Endothelial cell of umbilical vein (primary cell): ENCODE measurements around the gene TADA2B. TPM values are rescaled to one million over a fixed set of nuclear protein-coding genes. Genes with fewer than 3 reads are reported as not detected.

Experiments
- BruUV-seq: library from RNA; stranded (reverse); fragments of 400-500 nt; replicated peaks from 2 replicates; lab custom pipeline; 2021; lab: Mats Ljungman, UMichigan
- CTCF ChIA-PET: fragments of 300-600, 350-600 bp; sonication (Branson Sonifier 250); formaldehyde crosslinking; loops from one replicate; lab custom pipeline; 2021; ENCODE audit warnings: antibody characterized with exemption, inconsistent platforms; lab: Charles Lee
- POLR2A ChIA-PET: fragments of 300-600, 350-600 bp; sonication (Branson Sonifier 250); formaldehyde crosslinking; loops from one replicate; lab custom pipeline; 2021; ENCODE audit warnings: antibody characterized with exemption, inconsistent platforms; lab: Charles Lee
- DNase-seq: peaks from one replicate; pipeline ENCODE4 v3.0.0-alpha.2; 2011; ENCODE audit warnings: low read depth, low spot score
- FAIRE-seq: peaks from 2 replicates; lab custom pipeline; 2011; peaks lifted over from hg19 to GRCh38; lab: Jason Lieb, UNC
- H2AFZ ChIP-seq: 2 replicates; pipeline ENCODE4 v1.6.0; 2012; ENCODE audit warnings: low read depth, low read length, control low read depth, inconsistent platforms
- H3K27ac ChIP-seq: 2 replicates; pipeline ENCODE4 v1.5.1; 2011; ENCODE audit warnings: low read depth, mild to moderate bottlenecking, control low read depth, low read length, moderate library complexity; ENCODE audit not compliant: insufficient read depth
- H3K27me3 ChIP-seq, 2 experiments: 2 replicates each; pipeline versions ENCODE4 v1.6.0 to v1.6.1; 2011; ENCODE audit warnings: low read length in 2 of 2, mixed read lengths in 1 of 2; ENCODE audit not compliant: control insufficient read depth in 2 of 2, insufficient read depth in 2 of 2
- H3K36me3 ChIP-seq, 2 experiments: 2 replicates in 1 of 2; 3 replicates in 1 of 2; pipeline ENCODE4 v1.5.1; 2011; ENCODE audit warnings: low read length in 2 of 2, mild to moderate bottlenecking in 1 of 2, moderate library complexity in 1 of 2; ENCODE audit not compliant: control insufficient read depth in 2 of 2, insufficient read depth in 2 of 2; ENCODE audit errors: extremely low read depth in 1 of 2
- H3K4me1 ChIP-seq: 3 replicates; pipeline ENCODE4 v1.5.1; 2011; ENCODE audit warnings: mild to moderate bottlenecking, low read length; ENCODE audit not compliant: control insufficient read depth, insufficient read depth; ENCODE audit errors: extremely low read depth
- H3K4me2 ChIP-seq: 2 replicates; pipeline ENCODE4 v1.6.1; 2011; ENCODE audit warnings: low read length, control low read depth, mixed read lengths; ENCODE audit not compliant: insufficient read depth
- H3K4me3 ChIP-seq, 3 experiments: fragments of 200-600 bp in 1 of 3; sonication (generic), shearing (Covaris generic) in 1 of 3; replicated peaks in 1 of 3; 2 replicates each; pipeline ENCODE4 v1.5.1; 2011 to 2016; ENCODE audit warnings: control low read depth in 3 of 3, low read length in 3 of 3, mild to moderate bottlenecking in 2 of 3, inconsistent platforms in 1 of 3, low read depth in 1 of 3, moderate library complexity in 1 of 3; ENCODE audit not compliant: insufficient read depth in 1 of 3
- H3K79me2 ChIP-seq: 2 replicates; pipeline ENCODE4 v1.6.0; 2012; ENCODE audit warnings: low read length, inconsistent platforms; ENCODE audit not compliant: control insufficient read depth, insufficient read depth
- H3K9ac ChIP-seq: replicated peaks from 2 replicates; pipeline ENCODE3; 2011; ENCODE audit warnings: low read length, control low read depth; ENCODE audit not compliant: insufficient read depth; ENCODE audit errors: extremely low read depth
- H3K9me1 ChIP-seq: replicated peaks from 3 replicates; pipeline ENCODE4 v1.6.0; 2011; ENCODE audit warnings: mild to moderate bottlenecking, low read length; ENCODE audit not compliant: control insufficient read depth, insufficient read depth; ENCODE audit errors: extremely low read depth
- H3K9me3 ChIP-seq: replicated peaks from 2 replicates; pipeline ENCODE4 v1.5.1; 2012; ENCODE audit warnings: low read length, inconsistent platforms; ENCODE audit not compliant: control insufficient read depth, insufficient read depth
- H4K20me1 ChIP-seq: replicated peaks from 2 replicates; pipeline ENCODE3; 2011; ENCODE audit warnings: mild to moderate bottlenecking, low read length; ENCODE audit not compliant: control insufficient read depth, insufficient read depth; ENCODE audit errors: extremely low read depth
- EZH2 ChIP-seq: IDR thresholded peaks from 2 replicates; pipeline ENCODE4 v1.6.1; 2012; ENCODE audit warnings: borderline replicate concordance, low read depth, mild to moderate bottlenecking, moderate library complexity, low read length, inconsistent platforms; ENCODE audit not compliant: severe bottlenecking
- FOS ChIP-seq: IDR thresholded peaks from 2 replicates; pipeline ENCODE4 v1.6.1; 2011; ENCODE audit warnings: mild to moderate bottlenecking, low read length, moderate library complexity, borderline replicate concordance; ENCODE audit not compliant: insufficient read depth
- GATA2 ChIP-seq: IDR thresholded peaks from 2 replicates; pipeline ENCODE4 v1.7.0; 2011; ENCODE audit warnings: low read depth, mild to moderate bottlenecking, moderate library complexity, mixed read lengths, low read length; ENCODE audit not compliant: insufficient read length, insufficient read depth
- JUN ChIP-seq: IDR thresholded peaks from 2 replicates; pipeline ENCODE4 v1.6.1; 2011; ENCODE audit warnings: borderline replicate concordance, low read depth; ENCODE audit not compliant: insufficient read length, insufficient read depth
- MYC ChIP-seq: IDR thresholded peaks from one replicate; pipeline ENCODE4 v1.6.1; 2011; ENCODE audit warnings: mild to moderate bottlenecking, low read depth, low read length
- POLR2A ChIP-seq: IDR thresholded peaks from 2 replicates; pipeline ENCODE4 v1.6.1; 2012; ENCODE audit warnings: low read depth, mild to moderate bottlenecking, control low read depth, low read length
- POLR2AphosphoS5 ChIP-seq: IDR thresholded peaks from 2 replicates; pipeline ENCODE4 v1.6.1; 2012; ENCODE audit warnings: low read depth, mild to moderate bottlenecking, control low read depth, low read length, moderate library complexity; ENCODE audit not compliant: insufficient read depth
- dilution Hi-C: fragments of 300-500 bp; cut with MboI; formaldehyde crosslinking; loops from one replicate; pipeline ENCODE4 v1.15.0; 2019; ENCODE audit warnings: low sequenced_read_pairs; ENCODE audit not compliant: extremely low pct_ligation_motif_present
- intact Hi-C: fragments of 100-400 bp; cut with micrococcal nuclease; formaldehyde crosslinking; loops from one replicate; pipeline ENCODE4 v1.10.0; 2022
- polyA plus RNA-seq, 4 experiments: library from polyadenylated mRNA; depleted of rRNA in 3 of 4; stranded (reverse) in 3 of 4; unstranded in 1 of 4; fragments of >200 nt; gene quantifications; 2 replicates each; pipeline versions ENCODE4 v1.2.1 to v1.2.3, GENCODE V29; 2011 to 2012; ENCODE audit warnings: missing spikeins in 1 of 4
- total RNA-seq: library from RNA; stranded (reverse); gene quantifications from 2 replicates; pipeline ENCODE4 v1.2.3, GENCODE V29; 2021
- TF ChIP-seq, protein P1 (sequence below): IDR thresholded peaks from 2 replicates; pipeline ENCODE4 v1.6.1; 2011; ENCODE audit not compliant: insufficient read depth, insufficient read length
- TF ChIP-seq, protein P2 (sequence below), 2 donors: IDR thresholded peaks; 1 replicate in 1 of 2; 2 replicates in 1 of 2; pipeline ENCODE4 v1.5.1; 2011; ENCODE audit warnings: low read length in 2 of 2, mild to moderate bottlenecking in 2 of 2, moderate library complexity in 2 of 2, control low read depth in 1 of 2, inconsistent platforms in 1 of 2, low read depth in 1 of 2; ENCODE audit not compliant: insufficient read depth in 1 of 2; ENCODE audit errors: extremely low read depth in 1 of 2

The TADA2B gene
- total and polyA plus RNA-seq, 2 donors (not counting 3 experiments of a cell fraction or from before 2014, with no cell fraction given): 5.5 to 11.5 TPM

DNA sequence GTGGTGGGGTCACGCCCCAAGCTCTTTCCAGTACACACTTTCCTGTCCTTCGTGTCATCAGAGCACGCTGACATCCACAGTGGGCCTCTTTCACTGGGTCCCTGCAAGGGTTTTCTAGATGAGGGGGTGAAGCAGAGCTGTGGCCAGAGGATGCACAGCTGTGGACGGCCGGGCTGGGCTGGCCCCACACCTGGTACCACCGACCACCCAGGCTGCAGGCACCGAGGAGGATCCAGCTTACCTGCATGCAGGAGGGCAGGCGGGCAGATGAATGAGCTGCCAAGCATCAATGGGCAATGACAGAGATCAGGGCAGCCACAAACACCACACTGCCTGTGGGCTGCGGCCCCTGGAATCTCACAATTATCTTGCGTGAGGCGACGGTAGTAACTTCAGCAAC lies 34.2 kb downstream of the TADA2B start:
- dilution Hi-C loops (no loop called here), intact Hi-C loops (no loop called here)
- BruUV-seq: no TSS peak
- FAIRE-seq (no peak), DNase-seq (no peak)
- Histone ChIP-seq H3K4me3 (no peak overlapping the region), H3K79me2 (no peaks in the 10 kb centered on the region), H3K4me1 (no peaks in the 10 kb centered on the region), H3K4me2 (no peak overlapping the region), H3K27ac (no peak overlapping the region), H2AFZ (no peak overlapping the region), H3K9me1 (no peaks in the 10 kb centered on the region), H3K9ac (no peak overlapping the region), H3K27me3 (peaks cover 7 to 18% of the 10 kb centered on the region in 2 experiments), H3K9me3 (no peaks in the 10 kb centered on the region), H3K36me3 (no peaks in the 10 kb centered on the region), H4K20me1 (no peaks in the 10 kb centered on the region)
- TF ChIP-seq FOS (no peak), GATA2 (no peak), POLR2AphosphoS5 (no peak), JUN (no peak), POLR2A (no peak), MYC (no peak), EZH2 (no peak)
- TF ChIP-seq, protein P1, sequence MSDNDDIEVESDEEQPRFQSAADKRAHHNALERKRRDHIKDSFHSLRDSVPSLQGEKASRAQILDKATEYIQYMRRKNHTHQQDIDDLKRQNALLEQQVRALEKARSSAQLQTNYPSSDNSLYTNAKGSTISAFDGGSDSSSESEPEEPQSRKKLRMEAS: no peak
- TF ChIP-seq, protein P2, sequence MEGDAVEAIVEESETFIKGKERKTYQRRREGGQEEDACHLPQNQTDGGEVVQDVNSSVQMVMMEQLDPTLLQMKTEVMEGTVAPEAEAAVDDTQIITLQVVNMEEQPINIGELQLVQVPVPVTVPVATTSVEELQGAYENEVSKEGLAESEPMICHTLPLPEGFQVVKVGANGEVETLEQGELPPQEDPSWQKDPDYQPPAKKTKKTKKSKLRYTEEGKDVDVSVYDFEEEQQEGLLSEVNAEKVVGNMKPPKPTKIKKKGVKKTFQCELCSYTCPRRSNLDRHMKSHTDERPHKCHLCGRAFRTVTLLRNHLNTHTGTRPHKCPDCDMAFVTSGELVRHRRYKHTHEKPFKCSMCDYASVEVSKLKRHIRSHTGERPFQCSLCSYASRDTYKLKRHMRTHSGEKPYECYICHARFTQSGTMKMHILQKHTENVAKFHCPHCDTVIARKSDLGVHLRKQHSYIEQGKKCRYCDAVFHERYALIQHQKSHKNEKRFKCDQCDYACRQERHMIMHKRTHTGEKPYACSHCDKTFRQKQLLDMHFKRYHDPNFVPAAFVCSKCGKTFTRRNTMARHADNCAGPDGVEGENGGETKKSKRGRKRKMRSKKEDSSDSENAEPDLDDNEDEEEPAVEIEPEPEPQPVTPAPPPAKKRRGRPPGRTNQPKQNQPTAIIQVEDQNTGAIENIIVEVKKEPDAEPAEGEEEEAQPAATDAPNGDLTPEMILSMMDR (IDR thresholded peaks at IDR 0.05; ENCODE audit: extremely low read depth in 1 of 2, insufficient read depth in 1 of 2, low read depth in 1 of 2, low read length in 2 of 2): no peak
- CTCF ChIA-PET: interaction anchor here (0.9 kb wide), 1 partner anchor 103 kb away, joined by 3 read pairs; no protein-coding TSS in a partner anchor
- POLR2A ChIA-PET: no interaction called here
